Thyroid gland (tissue), 4 donors: ENCODE data around the gene IL1B.

Experiments used
- POLR2A ChIP-seq, 2 donors: fragments of 450-650 bp; IDR thresholded peaks; one replicate each; pipeline ENCODE4 v1.6.1; 2017; ENCODE audit warnings: antibody characterized with exemption in 2 of 2, mild to moderate bottlenecking in 2 of 2, moderate library complexity in 1 of 2
- TF ChIP-seq, protein P1 (sequence below), 6 experiments: fragments of 200-600 bp in 3 of 6; fragments of 450-650 bp in 3 of 6; sonication (generic) in 3 of 6; IDR thresholded peaks; one replicate each; pipeline ENCODE4 v1.5.1; 2016 to 2019; ENCODE audit warnings: antibody characterized with exemption in 6 of 6, mild to moderate bottlenecking in 2 of 6, inconsistent platforms in 1 of 6, moderate library complexity in 1 of 6

DNA sequence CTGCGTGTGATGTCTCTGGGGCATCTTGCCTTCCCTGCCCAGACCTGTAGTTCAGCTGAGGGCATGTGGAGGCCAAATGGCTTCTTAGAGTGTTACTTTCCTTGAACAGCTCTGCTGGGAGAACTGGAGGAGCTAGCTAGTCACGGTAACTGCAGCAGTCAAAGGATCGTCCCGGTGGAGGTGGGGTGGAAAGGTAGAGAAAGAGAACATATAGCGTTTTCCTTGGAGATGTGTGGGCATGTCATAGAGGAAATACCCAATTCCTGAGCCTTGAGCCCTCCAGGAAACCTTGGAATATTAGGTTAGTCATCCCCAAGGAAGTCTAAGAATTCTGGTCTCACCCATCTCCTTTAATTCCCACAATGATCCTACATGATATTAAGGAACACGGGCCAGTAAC, 40.8 kb upstream of the IL1B start:
- no peak for TF ChIP-seq POLR2A (IDR thresholded peaks at IDR 0.05)
- TF ChIP-seq, protein P1, sequence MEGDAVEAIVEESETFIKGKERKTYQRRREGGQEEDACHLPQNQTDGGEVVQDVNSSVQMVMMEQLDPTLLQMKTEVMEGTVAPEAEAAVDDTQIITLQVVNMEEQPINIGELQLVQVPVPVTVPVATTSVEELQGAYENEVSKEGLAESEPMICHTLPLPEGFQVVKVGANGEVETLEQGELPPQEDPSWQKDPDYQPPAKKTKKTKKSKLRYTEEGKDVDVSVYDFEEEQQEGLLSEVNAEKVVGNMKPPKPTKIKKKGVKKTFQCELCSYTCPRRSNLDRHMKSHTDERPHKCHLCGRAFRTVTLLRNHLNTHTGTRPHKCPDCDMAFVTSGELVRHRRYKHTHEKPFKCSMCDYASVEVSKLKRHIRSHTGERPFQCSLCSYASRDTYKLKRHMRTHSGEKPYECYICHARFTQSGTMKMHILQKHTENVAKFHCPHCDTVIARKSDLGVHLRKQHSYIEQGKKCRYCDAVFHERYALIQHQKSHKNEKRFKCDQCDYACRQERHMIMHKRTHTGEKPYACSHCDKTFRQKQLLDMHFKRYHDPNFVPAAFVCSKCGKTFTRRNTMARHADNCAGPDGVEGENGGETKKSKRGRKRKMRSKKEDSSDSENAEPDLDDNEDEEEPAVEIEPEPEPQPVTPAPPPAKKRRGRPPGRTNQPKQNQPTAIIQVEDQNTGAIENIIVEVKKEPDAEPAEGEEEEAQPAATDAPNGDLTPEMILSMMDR (IDR thresholded peaks at IDR 0.05), result no peak
